Right lung (tissue), 10 donors: Measurements from ENCODE around the gene B4GALT6. TPM values are rescaled to one million over a fixed set of nuclear protein-coding genes. Genes with fewer than 3 reads are reported as not detected.
"Not testable (repeated sequence)": the region's sequence is repeated elsewhere in the genome, so short reads cannot be mapped to it uniquely, and the experiment has no call there.

ENCODE experiments used
- DNase-seq, 2 donors: peaks; one replicate each; pipeline ENCODE4 v3.0.0-alpha.2; 2013
- long read RNA-seq, 8 donors: transcript quantifications; one replicate each; lab custom pipeline, GENCODE V29; 2026
- polyA plus RNA-seq, 5 donors: library from polyadenylated mRNA; unstranded; fragments of 120-200 nt; gene quantifications; one replicate each; pipeline versions ENCODE4 v1.2.1 to v1.2.3, GENCODE V29; 2013; ENCODE audit warnings: inconsistent platforms in 1 of 5, low replicate concordance in 1 of 5; ENCODE audit not compliant: insufficient read length in 5 of 5, insufficient read depth in 1 of 5

B4GALT6 gene
- 10 to 100 TPM; 14.7 to 21.3 (median 15.7) TPM for polyA plus RNA-seq
- long read RNA-seq, donor 1: 0 reads
- long read RNA-seq, donor 2, partial matches to known transcripts: 0 of 1 reads
- long read RNA-seq, donor 2, other reads (novel, unspliced or antisense): 0 of 1 reads
- long read RNA-seq, donor 3: 0 reads
- long read RNA-seq, donor 4, partial matches to known transcripts: 0 of 2 reads
- long read RNA-seq, donor 4, other reads (novel, unspliced or antisense): 0 of 2 reads
- long read RNA-seq, donor 5: 0 reads
- long read RNA-seq, donor 6, partial matches to known transcripts: 0 of 1 reads
- long read RNA-seq, donor 6, other reads (novel, unspliced or antisense): 0 of 1 reads
- long read RNA-seq, donor 7: 0 reads
- long read RNA-seq, donor 8: 0 reads

DNA sequence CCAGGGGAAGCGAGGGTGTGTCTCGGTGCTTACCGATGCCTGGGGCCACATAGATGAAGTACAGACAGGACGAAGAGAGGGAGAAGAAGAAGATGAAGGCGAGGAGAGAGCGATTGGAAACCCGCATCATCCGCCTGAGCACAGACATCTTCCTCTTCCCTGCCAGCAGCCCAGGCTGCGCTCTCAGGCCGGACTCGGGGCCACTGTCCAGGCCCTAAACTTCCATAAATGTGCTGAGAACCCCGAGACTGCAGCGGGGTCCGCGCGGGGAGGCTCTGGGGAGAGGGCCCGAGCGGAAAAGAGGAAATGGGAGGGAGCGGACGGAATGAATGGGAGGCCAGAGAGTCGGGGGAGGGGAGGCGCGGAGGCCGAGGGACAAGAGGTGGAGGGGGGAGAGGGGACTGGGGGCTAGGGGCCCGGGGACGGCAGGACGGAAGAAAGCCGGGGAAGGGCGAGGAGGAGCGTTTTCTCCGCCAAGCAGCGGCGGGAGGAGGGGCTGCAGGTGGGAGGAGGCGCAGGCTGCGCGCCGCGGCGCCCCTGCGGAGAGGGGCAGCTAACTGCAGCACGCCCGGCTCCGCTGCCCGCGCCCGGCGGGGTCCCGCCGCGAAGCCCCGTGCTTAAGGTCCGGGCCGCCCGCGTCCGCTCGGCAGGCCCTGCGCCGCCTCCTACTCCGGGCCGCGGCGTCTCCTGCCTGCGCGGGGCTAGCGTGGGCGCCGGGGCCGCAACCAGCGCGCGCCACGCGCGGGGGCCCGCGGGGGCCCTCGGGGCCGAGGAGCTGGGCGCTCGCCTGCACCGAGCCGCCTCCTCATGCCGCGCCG, at the start of gene B4GALT6:
B4GALT6 (minus strand) TSS at position 303 of the 818 bp plus-strand sequence; CDS start at position 148, 155 bp downstream.
- peak; percentile 30 to 54 for DNase-seq

- DNase-seq: no peak
Observed at GRCh38 chr18:31731628-31732027, 47.2 kb upstream of the B4GALT6 start.

DNA sequence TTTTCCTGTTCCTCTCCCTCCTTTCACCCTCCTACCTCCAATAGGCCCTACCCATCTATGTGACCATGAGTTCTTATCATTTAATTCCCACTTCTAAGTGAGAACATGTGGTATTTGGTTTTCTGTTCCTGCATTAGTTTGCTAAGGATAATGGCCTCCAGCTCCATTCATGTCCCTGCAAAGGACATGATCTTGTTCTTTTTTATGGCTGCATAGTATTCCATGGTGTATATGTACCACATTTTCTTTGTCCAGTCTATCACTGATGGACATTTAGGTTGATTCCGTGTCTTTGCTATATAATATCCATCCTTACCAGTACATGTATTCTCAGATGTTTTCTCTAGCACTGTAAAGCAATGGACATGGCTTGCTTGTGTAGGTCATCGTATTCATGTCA, 44.8 kb upstream of the B4GALT6 start:
- DNase-seq: not testable (repeated sequence)

DNA sequence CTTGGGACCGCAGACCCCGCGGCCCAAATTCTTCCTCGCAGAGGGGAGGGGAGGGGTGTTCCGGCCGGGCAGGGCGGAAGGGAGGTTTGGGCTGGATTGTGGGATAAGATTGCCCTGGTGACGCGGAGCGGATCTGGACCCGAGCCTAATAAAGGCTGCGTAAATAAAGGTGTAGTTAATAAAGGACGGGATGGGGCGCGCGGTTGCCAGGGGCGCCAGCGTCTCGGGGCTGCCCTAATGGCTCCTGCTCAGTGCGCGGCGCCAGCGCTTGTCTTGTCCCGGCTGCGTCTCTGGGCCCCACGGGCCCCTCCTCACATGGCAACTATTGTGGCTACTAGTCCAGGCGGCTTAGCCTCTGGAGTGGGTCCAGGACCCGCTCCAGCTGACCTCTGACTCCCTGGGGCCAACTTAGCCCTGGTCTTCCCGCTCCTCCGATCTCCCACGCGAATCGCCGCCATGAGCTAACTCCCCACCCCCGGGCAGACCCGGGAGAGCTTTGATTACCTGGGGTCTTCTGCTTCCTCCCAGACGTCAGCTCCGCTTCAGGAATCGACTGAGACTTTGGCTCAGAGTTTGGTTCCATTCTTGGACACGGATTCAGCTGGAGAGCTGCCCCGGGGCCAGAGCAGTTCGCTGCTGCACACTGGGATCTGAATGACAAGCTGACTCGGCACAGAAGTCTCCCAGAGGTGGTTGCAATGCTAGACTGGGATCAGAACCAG, 39.8 kb upstream of the B4GALT6 start:
- peak in 1 of 2 donors; percentile 21 for DNase-seq

DNA sequence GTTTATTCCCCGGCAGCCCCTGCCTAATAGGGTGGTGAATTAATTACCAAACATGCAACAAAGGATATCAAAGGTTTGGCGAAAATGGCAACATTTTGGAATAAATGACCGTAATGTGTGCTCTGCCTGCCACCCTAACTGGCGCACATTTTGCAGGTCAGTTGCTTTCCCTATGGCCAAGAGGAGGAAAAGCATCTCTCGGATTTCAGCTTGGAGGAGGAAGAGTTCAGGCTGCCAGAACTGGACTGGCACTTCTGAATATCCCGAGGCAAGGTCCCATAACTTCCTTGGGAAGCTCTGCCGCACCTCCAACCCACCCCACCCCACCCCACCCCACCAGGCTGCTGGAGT, 39.2 kb upstream of the B4GALT6 start:
- no peak for DNase-seq

DNA sequence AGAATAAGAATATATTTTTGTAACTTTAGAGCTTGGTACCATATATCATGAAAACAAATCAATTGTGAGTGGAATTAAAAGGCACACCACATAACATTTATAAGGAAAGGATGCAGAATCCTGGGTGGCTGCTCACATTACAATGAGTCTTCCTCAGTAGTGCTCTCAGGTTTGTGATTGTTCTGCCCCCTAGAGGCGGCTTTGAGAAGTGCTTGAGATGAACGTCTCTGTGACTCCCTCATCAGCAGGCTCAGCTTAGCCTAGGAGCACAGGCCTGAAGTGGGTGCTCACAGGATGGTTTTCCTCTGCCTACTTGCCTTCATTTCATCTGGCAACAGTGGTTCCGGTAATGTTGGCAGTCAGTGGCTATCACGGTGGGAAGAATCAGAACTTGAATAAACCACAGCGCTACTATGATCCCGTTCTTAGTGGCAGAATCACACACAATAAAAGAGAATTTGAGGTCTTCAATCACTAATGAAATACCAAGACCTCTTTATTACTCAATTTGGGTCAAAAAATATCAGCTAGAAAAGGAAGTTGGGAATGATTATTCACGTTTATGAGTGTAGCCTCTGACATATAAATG, 38.1 kb upstream of the B4GALT6 start:
- DNase-seq: peak; percentile 43 to 66

DNA sequence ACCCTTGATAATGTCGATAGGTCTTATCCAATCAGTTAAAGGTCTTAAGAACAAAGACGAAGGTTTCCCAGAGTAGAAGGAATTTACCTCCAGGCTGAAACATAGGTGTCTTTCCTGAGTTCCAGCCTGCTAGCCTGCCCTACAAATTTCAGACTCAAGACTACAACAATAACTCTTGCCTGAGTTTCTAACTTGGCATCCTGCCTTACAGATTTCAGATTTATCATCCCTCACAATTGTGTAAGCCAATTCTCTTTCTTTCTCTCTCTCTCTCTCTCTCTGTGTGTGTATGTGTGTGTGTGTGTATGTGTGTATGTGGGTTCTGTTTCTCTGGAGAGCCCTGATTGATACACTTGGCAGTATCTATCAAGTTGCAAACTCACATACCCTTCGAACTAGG, 37.2 kb upstream of the B4GALT6 start:
- DNase-seq: no peak

GRCh38 chr18:31720867-31721266, 36.5 kb upstream of the B4GALT6 start:
- DNase-seq: no peak

DNA sequence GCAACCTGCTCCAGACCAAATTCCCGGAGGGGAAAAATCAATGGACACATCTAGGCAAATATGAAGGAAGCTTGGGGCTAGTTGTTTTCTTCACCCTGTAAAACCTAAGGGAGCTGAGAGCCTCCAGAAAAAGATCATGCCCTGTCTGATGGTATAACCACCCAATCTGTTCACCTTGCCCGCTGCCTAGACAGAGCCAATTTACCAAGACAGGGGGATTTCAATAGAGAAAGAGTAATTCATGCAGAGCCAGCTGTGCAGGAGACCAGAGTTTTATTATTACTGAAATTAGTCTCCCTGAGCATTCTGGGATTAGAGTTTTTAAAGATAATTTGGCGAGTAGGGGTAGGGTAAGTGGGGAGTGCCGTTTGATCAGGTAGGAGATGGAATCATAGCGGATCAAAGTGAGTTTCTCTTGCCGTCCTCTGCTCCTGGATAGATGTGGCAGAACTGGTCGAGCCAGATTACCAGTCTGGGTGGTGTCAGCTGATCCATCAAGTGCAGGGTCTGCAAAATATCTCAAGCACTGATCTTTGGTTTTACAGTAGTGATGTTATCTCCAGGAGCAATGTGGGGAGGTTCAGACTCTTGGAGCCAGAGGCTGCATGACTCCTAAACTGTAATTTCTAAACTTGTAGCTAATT, 35.1 kb upstream of the B4GALT6 start:
- DNase-seq: no peak

GRCh38 chr18:31718386-31718785, 34.0 kb upstream of the B4GALT6 start:
- no peak for DNase-seq

DNA sequence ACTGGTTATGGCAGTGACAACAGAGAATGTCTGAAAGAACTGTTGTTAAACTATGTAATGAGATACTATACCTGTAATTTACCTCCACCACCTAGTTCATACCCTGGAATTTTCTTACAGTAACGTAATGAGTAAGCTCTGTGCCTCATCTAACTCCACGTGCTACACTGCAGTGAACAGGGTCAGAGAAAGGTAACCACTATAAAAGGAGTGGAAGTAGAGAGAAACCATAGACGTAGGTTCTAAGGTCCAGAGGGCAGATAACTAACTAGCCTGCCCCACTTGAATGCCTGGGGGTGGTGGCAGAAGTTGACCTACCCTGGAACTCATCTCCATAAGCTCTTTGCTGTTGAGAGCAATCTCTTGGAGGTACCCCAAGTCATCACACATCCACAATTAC, 32.0 kb upstream of the B4GALT6 start:
- no peak for DNase-seq

GRCh38 chr18:31711365-31712172, 27.2 kb upstream of the B4GALT6 start:
- DNase-seq: no peak

GRCh38 chr18:31710826-31711225, 26.4 kb upstream of the B4GALT6 start:
- DNase-seq: no peak

DNA sequence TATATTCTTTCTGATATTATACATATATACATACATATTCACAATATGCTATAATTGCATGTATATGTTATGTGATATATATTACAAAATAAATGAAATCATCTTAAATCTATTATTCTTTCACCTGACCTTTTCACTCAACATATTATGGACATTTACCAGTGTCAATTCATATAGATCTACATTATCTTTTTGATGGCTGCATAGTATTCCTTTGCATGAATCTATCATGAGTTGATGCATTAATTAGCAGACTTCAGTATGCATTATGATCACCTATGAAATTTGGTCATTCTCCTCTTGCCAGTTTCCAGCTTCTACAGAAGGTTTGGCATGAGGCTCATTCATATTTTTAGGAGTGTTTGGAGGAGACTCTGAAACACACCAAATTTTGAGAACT, 23.4 kb upstream of the B4GALT6 start:
- DNase-seq: no peak

DNA sequence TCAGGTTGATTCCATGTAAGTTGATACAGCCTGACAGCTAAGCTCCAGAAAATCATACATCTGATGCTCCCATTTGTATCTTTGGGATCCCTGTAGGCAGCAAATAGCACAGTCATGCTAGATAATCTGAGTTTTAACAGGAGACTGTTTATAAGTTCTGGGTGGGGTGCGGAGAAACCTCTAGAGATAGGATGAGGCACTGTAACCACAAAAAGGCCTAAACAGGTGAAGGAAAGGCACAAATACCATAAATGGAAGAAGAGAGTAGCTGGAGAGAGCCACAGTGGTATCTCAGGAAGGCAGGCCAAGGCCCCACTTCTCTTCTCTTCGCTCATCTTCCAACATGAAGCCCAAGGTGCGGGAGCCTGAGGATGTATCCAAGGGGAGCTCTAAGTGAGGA, 18.1 kb upstream of the B4GALT6 start:
- DNase-seq: no peak

GRCh38 chr18:31701744-31702143, 17.4 kb upstream of the B4GALT6 start:
- no peak for DNase-seq

DNA sequence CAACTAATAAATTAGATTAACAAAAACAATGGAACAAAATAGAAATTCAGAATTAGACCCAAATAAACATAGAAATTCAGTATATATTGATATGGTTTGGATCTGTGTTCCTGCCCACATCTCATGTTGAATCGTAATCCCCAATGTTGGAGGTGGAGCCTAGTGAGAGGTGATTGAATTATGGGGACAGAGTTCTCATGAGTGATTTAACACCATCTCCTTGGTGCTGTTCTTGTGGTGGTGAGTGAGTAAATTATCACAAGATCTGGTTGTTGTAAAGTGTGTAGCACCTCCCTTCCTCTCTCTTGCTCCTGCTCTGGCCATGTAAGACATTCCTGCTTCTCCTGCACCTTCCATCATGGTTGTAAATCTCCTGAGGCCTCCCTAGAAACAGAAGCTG, 16.6 kb upstream of the B4GALT6 start:
- no peak for DNase-seq

DNA sequence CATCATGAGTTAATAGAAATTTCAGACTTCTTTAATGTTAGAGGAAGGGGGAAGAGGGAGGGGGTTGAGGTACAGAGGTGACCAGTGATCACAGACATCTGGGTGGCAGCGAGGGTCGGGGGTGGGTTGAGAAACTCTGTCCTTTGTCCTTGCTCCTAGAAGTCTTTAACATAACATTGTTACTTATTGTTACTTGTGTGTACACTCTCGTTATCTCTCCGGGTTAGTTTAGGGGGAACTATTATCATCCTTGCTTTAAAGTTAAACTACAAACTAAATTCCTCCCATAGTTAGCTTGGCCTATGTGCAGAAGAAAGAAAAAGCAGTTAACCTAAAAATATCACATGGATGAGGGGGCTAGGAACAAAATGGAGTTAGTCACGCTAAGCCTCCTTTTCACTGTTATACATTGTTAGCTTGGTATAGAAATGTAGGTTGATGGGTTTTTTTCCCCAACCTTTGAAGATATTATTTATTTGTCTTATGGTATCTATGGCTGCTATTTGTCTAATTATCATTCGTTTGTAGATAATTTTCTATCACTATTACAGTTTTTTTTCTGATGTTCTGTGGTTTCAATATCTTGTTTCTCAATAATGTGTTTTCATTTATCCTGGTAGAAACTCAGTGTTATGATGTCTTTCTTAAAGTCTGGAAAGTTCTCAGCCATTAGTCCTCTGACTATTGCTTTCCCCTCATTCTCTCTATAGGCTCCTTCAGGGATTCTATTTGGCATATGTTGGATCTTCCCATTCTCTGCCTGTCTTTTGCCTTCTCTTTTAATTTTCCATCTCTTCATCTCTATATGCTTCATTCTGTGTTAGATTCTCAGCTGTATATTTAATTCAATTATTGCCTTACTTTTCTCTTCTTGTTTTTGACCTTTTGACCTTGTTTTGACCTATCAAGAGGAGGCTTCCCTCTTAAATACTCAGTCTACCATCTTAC, 13.2 kb upstream of the B4GALT6 start:
- DNase-seq: no peak

GRCh38 chr18:31695989-31696388, 11.6 kb upstream of the B4GALT6 start:
- DNase-seq: no peak
